HG02943 (cell line): ENCODE measurements around the gene MRPS2.

Source experiments
- ATAC-seq: cut with Tn5 transposase; IDR thresholded peaks from one replicate; pipeline ENCODE4 v1.9.1; 2021; ENCODE audit warnings: mild to moderate bottlenecking, low read depth, moderate library complexity; ENCODE audit not compliant: unreplicated experiment

Gene MRPS2

DNA sequence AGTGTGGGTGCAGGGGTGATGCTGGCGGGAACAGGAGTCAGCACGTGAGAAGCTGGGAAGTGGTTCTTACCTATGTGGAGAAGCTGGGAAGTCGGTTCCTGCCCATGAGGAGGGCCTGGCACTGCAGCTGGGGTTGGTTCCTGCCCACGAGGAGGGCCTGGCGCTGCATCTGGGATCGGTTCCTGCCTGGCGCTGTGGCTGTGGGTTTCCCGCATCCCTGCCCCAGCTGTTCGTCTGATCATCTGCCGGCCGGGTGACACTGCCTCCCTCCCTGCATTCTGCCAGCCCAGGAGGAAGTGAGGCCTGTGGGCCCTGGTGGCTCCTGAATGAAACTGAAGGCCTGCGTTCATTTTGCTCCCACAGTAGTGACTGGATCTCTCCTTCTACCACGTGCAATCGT, 50.5 kb downstream of the MRPS2 start:
- no peak for ATAC-seq

DNA sequence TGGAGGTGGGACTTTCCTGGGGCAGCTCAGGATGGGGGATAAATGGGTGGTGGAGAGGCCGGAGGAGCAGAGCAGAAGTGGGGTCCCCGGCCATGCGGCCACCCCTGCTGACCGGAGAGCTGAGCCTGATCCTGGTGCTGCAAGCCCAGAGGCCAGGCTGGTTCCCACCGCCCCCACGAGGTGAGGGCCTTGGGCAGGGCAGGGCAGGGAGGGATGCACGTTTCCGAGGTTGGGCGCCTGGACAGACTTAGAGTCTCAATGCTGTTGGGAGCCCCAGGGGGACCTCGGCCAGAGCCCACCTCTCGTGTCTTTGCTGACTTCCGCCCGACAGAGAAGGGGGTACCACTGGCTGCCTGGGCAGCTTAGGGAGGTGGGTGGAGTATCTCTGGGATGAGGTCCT, 51.0 kb downstream of the MRPS2 start:
- ATAC-seq = no peak

- ATAC-seq = no peak
These were observed 51.7 kb downstream of the MRPS2 start for GRCh38 chr9:135552021-135552697.

DNA sequence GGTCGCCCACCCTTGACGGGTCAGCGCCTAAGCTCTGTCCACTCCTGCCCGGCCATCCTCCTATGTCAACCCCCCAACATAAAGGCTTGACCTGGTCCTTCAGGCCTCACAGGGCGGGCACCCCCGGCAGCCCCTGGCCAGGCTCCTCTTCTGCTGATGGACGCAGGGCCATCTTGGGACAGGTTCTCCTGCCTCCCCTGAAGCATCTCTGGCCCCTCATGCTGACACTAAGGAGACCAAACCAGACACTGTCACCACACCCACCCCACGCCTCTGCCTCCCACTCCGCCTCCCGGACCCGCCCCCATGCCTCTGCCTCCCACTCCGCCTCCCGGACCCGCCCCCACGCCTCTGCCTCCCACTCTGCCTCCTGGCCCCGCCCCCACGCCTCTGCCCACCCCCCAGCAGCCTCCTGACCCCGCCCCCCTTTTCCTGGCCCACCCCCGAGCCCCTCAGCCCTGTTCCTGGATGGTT, 52.3 kb downstream of the MRPS2 start:
- ATAC-seq = no peak
